Measurements from ENCODE around the gene TBL1X.

- TF ChIP-seq, protein P1, sequence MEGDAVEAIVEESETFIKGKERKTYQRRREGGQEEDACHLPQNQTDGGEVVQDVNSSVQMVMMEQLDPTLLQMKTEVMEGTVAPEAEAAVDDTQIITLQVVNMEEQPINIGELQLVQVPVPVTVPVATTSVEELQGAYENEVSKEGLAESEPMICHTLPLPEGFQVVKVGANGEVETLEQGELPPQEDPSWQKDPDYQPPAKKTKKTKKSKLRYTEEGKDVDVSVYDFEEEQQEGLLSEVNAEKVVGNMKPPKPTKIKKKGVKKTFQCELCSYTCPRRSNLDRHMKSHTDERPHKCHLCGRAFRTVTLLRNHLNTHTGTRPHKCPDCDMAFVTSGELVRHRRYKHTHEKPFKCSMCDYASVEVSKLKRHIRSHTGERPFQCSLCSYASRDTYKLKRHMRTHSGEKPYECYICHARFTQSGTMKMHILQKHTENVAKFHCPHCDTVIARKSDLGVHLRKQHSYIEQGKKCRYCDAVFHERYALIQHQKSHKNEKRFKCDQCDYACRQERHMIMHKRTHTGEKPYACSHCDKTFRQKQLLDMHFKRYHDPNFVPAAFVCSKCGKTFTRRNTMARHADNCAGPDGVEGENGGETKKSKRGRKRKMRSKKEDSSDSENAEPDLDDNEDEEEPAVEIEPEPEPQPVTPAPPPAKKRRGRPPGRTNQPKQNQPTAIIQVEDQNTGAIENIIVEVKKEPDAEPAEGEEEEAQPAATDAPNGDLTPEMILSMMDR (conservative IDR thresholded peaks at IDR 0.05; ENCODE audit: low read depth in 2 of 2): peak; percentile 65 to 78
- TF ChIP-seq EZH2 (IDR thresholded peaks at IDR 0.05; ENCODE audit: low read depth, unreplicated experiment) (no peak), EZH2phosphoT487 (IDR thresholded peaks at IDR 0.05; ENCODE audit: unreplicated experiment) (no peak), ZNF114 (CRISPR knock-in tag; IDR thresholded peaks at IDR 0.05) (no peak), POLR2AphosphoS5 (IDR thresholded peaks at IDR 0.05; ENCODE audit: low read depth) (no peak), NANOG (IDR thresholded peaks at IDR 0.05; ENCODE audit: borderline replicate concordance) (no peak), CREB1 (CRISPR knock-in tag; IDR thresholded peaks at IDR 0.05; ENCODE audit: low read depth) (no peak), REST (IDR thresholded peaks at IDR 0.05; ENCODE audit: unreplicated experiment) (no peak), ETS1 (IDR thresholded peaks at IDR 0.05) (no peak), JUNB (IDR thresholded peaks at IDR 0.05; ENCODE audit: unreplicated experiment) (no peak)
Observed at GRCh38 chrX:9708923-9709553, 244.2 kb downstream of the TBL1X start.

All from GM23338 (cell line).